ENCODE measurements around the gene B3GALNT1.

The B3GALNT1 gene

DNA sequence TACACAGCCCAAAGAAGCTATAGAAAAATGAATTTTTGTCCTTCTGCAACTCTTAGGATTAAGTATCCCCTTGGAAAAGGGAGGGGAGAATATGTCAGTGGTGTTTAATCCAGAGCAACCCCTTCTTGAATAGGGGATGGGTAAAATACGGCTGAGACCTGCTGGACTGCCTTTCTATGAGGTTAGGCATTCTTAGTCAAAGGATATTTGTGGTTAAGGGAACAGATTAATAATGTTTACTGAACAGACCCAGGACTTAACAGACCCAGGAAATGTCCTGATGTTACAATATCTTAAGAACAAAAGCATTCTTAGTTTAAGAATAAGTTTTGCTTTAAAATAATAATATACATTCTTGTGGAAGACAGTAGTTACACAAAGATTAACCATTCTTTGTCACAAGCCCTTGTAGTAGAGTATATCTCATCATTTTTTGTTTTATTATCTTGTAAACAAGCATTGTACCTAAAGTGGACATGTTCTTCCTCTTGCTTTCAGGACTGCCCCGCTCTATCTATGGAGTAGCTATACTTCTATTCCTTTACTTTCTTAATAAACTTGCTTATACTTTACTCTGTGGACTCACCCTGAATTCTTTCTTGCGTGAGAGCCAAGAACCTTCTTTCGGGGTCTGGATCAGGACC, 43.8 kb upstream of the B3GALNT1 start:
- Histone ChIP-seq H2AFZ (no peak overlapping the region), H3K79me2 (no peaks in the 10 kb centered on the region), H3K9ac (no peak overlapping the region), H3K9me3 (ENCODE audit: control insufficient read depth, low read length) (no peaks in the 10 kb centered on the region), H3K27ac (no peak overlapping the region), H3K4me2 (ENCODE audit: low read length) (no peak overlapping the region), H3K4me1 (no peaks in the 10 kb centered on the region), H3K36me3 (ENCODE audit: control insufficient read depth, insufficient read depth, low read length) (no peaks in the 10 kb centered on the region), H3K4me3 (ENCODE audit: low read depth, low read length) (no peak overlapping the region), H3K27me3 (ENCODE audit: control insufficient read depth, insufficient read depth, low read length) (no peaks in the 10 kb centered on the region)
- TF ChIP-seq, protein P1, sequence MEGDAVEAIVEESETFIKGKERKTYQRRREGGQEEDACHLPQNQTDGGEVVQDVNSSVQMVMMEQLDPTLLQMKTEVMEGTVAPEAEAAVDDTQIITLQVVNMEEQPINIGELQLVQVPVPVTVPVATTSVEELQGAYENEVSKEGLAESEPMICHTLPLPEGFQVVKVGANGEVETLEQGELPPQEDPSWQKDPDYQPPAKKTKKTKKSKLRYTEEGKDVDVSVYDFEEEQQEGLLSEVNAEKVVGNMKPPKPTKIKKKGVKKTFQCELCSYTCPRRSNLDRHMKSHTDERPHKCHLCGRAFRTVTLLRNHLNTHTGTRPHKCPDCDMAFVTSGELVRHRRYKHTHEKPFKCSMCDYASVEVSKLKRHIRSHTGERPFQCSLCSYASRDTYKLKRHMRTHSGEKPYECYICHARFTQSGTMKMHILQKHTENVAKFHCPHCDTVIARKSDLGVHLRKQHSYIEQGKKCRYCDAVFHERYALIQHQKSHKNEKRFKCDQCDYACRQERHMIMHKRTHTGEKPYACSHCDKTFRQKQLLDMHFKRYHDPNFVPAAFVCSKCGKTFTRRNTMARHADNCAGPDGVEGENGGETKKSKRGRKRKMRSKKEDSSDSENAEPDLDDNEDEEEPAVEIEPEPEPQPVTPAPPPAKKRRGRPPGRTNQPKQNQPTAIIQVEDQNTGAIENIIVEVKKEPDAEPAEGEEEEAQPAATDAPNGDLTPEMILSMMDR (IDR thresholded peaks at IDR 0.05), result no peak

DNA sequence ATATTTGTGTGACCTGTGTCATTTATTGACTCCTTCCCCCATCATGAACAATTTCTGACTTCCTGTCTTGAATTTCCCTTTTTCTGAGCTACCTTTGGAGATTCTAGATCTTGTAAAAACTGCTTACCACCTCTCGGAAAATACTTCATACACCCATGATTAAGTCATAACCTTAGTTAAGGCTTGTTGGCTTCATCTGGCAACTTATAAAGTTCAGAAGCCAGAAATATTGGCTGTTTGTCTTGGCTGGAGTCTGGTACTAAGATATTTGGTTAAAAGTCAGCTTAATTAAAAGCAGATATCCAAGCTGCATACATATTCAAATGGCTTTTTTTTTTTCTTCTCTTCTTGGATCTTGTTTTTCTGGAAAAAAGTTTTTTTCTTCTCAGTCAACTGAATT, 37.3 kb upstream of the B3GALNT1 start:
- Histone ChIP-seq H3K79me2 (no peaks in the 10 kb centered on the region), H3K9me3 (ENCODE audit: control insufficient read depth, low read length) (no peaks in the 10 kb centered on the region), H3K27me3 (ENCODE audit: control insufficient read depth, insufficient read depth, low read length) (no peaks in the 10 kb centered on the region), H2AFZ (no peak overlapping the region), H3K4me3 (ENCODE audit: low read depth, low read length) (no peak overlapping the region), H3K9ac (no peak overlapping the region), H3K4me1 (no peaks in the 10 kb centered on the region), H3K36me3 (ENCODE audit: control insufficient read depth, insufficient read depth, low read length) (no peaks in the 10 kb centered on the region), H3K4me2 (ENCODE audit: low read length) (no peak overlapping the region), H3K27ac (no peak overlapping the region)
- TF ChIP-seq, protein P1 (IDR thresholded peaks at IDR 0.05), result no peak

DNA sequence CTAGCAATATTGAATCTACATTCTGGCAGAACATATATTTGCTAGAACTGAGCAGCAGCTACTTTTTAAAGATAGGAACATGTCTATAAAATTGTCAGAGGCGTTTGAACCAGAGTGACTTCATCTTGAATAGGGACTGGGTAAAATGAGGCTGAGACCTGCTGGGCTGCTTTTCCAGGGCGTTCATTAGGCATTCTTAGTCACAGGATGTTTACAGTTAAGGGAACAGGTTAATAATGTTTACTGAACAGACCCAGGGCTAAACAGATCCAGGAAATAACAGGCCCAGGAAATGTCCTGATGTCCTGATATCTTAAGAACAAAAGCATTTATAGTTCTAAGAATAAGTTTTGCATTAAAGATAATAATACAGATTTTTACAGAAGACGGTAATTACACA, 34.5 kb upstream of the B3GALNT1 start:
- Histone ChIP-seq H3K4me1 (no peaks in the 10 kb centered on the region), H3K27me3 (ENCODE audit: control insufficient read depth, insufficient read depth, low read length) (no peaks in the 10 kb centered on the region), H3K9ac (no peak overlapping the region), H3K4me3 (ENCODE audit: low read depth, low read length) (no peak overlapping the region), H3K9me3 (ENCODE audit: control insufficient read depth, low read length) (no peaks in the 10 kb centered on the region), H3K27ac (no peak overlapping the region), H3K4me2 (ENCODE audit: low read length) (no peak overlapping the region), H2AFZ (no peak overlapping the region), H3K36me3 (ENCODE audit: control insufficient read depth, insufficient read depth, low read length) (no peaks in the 10 kb centered on the region), H3K79me2 (no peaks in the 10 kb centered on the region)
- TF ChIP-seq, protein P1 (IDR thresholded peaks at IDR 0.05), result no peak

DNA sequence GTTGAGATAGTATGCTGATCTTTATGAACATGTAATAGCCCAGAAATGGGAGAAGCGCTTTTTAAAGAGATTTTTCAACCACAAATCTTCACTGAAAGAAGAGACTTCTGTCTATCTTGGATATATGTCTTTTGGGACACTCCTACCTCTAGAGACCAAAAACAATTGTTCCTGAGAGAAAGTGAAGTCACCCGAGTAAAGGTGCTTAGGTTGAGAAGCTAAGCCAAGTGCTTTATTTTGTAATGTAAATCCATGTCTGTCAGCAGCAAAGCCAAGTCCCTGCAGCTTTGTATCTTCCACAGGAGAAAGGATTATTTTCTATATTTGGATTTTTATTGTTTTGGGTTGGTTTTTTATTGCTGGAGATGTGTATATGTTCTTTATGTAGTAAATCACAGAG, 32.1 kb upstream of the B3GALNT1 start:
- Histone ChIP-seq H3K9me3 (ENCODE audit: control insufficient read depth, low read length) (no peaks in the 10 kb centered on the region), H3K4me1 (no peaks in the 10 kb centered on the region), H3K4me3 (ENCODE audit: low read depth, low read length) (no peak overlapping the region), H3K79me2 (no peaks in the 10 kb centered on the region), H2AFZ (no peak overlapping the region), H3K27me3 (ENCODE audit: control insufficient read depth, insufficient read depth, low read length) (no peaks in the 10 kb centered on the region), H3K36me3 (ENCODE audit: control insufficient read depth, insufficient read depth, low read length) (no peaks in the 10 kb centered on the region), H3K4me2 (ENCODE audit: low read length) (no peak overlapping the region), H3K27ac (no peak overlapping the region), H3K9ac (no peak overlapping the region)
- TF ChIP-seq, protein P1 (IDR thresholded peaks at IDR 0.05), result no peak

DNA sequence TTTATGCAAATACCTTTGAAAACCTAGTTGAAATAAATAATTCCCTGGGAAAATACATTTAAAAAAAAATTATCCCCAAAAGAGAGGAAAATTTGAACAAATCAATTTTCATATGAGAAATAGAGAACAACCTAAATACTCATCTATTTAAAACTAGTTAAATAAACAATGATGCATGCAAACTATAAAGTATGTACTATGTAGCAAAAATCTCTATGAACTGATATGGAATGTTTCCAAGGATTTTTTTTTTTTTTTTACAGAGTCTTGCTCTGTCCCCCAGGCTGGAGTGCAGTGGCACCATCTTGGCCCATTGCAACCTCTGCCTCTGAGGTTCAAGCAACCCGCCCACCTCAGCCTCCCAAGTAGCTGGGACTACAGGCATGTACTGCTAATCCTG, 27.2 kb upstream of the B3GALNT1 start:
- H3K27ac ChIP-seq, result no peak overlapping the region
- no peak overlapping the region for H3K4me2 ChIP-seq (ENCODE audit: low read length)
- no peak overlapping the region for H2AFZ ChIP-seq
- no peaks in the 10 kb centered on the region for H3K4me1 ChIP-seq
- no peaks in the 10 kb centered on the region for H3K79me2 ChIP-seq
- H3K36me3 ChIP-seq (ENCODE audit: control insufficient read depth, insufficient read depth, low read length), result no peaks in the 10 kb centered on the region
- no peaks in the 10 kb centered on the region for H3K27me3 ChIP-seq (ENCODE audit: control insufficient read depth, insufficient read depth, low read length)
- no peak overlapping the region for H3K9ac ChIP-seq
- no peak overlapping the region for H3K4me3 ChIP-seq (ENCODE audit: low read depth, low read length)
- TF ChIP-seq, protein P1 (IDR thresholded peaks at IDR 0.05), result no peak
- no peaks in the 10 kb centered on the region for H3K9me3 ChIP-seq (ENCODE audit: control insufficient read depth, low read length)
